Measurements from ENCODE around the gene ATXN7L2. TPM values are rescaled to one million over a fixed set of nuclear protein-coding genes. Genes with fewer than 3 reads are reported as not detected.

Gene ATXN7L2
- total RNA-seq, 1 experiment from 2014 or later: 17.3 TPM

DNA sequence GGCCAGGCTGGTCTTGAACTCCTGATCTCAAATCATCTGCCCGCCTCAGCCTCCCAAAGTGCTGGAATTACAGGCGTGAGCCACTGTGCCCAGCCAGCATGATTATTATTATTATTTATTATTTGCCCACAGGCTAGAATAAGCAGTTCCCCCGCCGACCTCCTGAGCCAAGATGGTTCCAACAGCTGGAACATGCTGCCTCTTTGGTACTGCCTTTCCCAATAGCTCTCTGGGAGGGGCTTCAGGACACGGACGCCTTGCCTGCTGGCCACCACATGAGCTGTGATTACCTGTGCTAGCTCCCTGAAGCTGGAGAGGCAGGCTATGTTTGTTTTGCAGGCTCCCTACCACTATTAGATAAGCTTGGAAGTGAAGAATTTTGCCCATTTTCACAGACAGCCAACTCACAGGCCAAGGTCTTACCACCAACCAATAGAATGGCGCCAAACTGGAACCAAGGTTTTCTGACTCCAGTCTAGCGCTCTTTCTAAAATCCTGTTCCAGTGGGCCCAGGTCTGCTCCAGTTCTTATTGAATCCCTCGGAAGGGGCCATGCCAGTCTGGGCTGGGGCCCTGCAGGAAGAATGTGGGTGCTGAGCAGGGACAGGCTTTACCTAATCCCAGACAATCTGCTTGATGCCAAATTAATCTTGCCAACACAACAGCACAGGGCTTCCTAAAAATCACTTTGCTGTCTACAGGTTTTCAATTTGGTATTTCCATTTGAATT lies 53.9 kb downstream of the ATXN7L2 start:
- Histone ChIP-seq H3K23ac (ENCODE audit: insufficient read length, low read depth, low read length) (no peak overlapping the region), H2AK5ac (ENCODE audit: insufficient read length, low read length) (no peak overlapping the region), H4K91ac (ENCODE audit: insufficient read length, low read depth, low read length) (no peak overlapping the region), H3K4ac (ENCODE audit: low read depth, low read length) (no peak overlapping the region), H2BK15ac (ENCODE audit: low read depth, low read length) (no peak overlapping the region), H3K4me1 (ENCODE audit: insufficient read depth, low read length) (no peaks in the 10 kb centered on the region; the same call in 1 of the 2 replicates), H3K79me2 (ENCODE audit: insufficient read depth, low read length) (no peaks in the 10 kb centered on the region), H2BK5ac (ENCODE audit: insufficient read length, low read length) (no peak overlapping the region), H2BK12ac (ENCODE audit: insufficient read length, low read depth, low read length) (no peak overlapping the region), H3T11ph (ENCODE audit: low read length) (no peak overlapping the region), H2AFZ (ENCODE audit: low read length) (no peak overlapping the region), H3K9me3 (ENCODE audit: control insufficient read depth, low read depth, low read length) (no peaks in the 10 kb centered on the region), H3K4me2 (ENCODE audit: insufficient read depth, insufficient read length, low read length) (no peak overlapping the region), H3K23me2 (ENCODE audit: insufficient read length, low read depth, low read length, poor library complexity, severe bottlenecking) (no peaks in the 10 kb centered on the region), H3K79me1 (ENCODE audit: insufficient read depth, low read depth, low read length, poor library complexity, severe bottlenecking) (no peaks in the 10 kb centered on the region), H3K27ac (ENCODE audit: insufficient read length, low read depth, low read length) (no peak overlapping the region), H4K8ac (replicated peaks; ENCODE audit: insufficient read length, low read depth, low read length) (no peak overlapping the region), H3K27me3 (ENCODE audit: insufficient read depth, low read length) (no peaks in the 10 kb centered on the region), H3K9ac (ENCODE audit: extremely low read depth, insufficient read length, low read length) (no peak overlapping the region), H4K5ac (ENCODE audit: insufficient read length, low read depth, low read length) (no peak overlapping the region), H4K20me1 (ENCODE audit: control insufficient read depth, insufficient read depth, insufficient read length) (no peaks in the 10 kb centered on the region), H3K56ac (ENCODE audit: insufficient read length, low read depth, low read length) (no peak overlapping the region), H2BK120ac (ENCODE audit: low read depth, low read length, poor library complexity, severe bottlenecking) (no peak overlapping the region), H3K18ac (ENCODE audit: insufficient read length, low read depth, low read length) (no peak overlapping the region), H2BK20ac (ENCODE audit: low read depth, low read length, poor library complexity, severe bottlenecking) (no peak overlapping the region), H3K14ac (ENCODE audit: insufficient read depth, low read length) (no peak overlapping the region)
- H3K9me3 Mint-ChIP-seq: no peaks in the 10 kb centered on the region; a peak in 1 of 5 replicates
- no peaks in the 10 kb centered on the region; a peak in 1 of 7 replicates for H3K36me3 Mint-ChIP-seq (ENCODE audit: insufficient read depth in 1 of 3, low read depth in 3 of 3)
- TF ChIP-seq, protein P1, sequence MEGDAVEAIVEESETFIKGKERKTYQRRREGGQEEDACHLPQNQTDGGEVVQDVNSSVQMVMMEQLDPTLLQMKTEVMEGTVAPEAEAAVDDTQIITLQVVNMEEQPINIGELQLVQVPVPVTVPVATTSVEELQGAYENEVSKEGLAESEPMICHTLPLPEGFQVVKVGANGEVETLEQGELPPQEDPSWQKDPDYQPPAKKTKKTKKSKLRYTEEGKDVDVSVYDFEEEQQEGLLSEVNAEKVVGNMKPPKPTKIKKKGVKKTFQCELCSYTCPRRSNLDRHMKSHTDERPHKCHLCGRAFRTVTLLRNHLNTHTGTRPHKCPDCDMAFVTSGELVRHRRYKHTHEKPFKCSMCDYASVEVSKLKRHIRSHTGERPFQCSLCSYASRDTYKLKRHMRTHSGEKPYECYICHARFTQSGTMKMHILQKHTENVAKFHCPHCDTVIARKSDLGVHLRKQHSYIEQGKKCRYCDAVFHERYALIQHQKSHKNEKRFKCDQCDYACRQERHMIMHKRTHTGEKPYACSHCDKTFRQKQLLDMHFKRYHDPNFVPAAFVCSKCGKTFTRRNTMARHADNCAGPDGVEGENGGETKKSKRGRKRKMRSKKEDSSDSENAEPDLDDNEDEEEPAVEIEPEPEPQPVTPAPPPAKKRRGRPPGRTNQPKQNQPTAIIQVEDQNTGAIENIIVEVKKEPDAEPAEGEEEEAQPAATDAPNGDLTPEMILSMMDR (conservative IDR thresholded peaks at IDR 0.05): no peak
- no peak overlapping the region for H3K27ac Mint-ChIP-seq
- DNase-seq: no peak
- H3K4me1 Mint-ChIP-seq: peaks cover 2 to 17% of the 10 kb centered on the region in 2 experiments
- H3K4me3 Mint-ChIP-seq: no peak overlapping the region
- peaks cover 2% of the 10 kb centered on the region for H3K27me3 Mint-ChIP-seq (ENCODE audit: low read depth)
- WGBS (ENCODE audit: extremely low coverage, insufficient read length, low lambda C conversion rate): no CpG with 5 or more reads among the region's 9 CpGs

All from H9 (cell line).